HCT116 (cell line): ENCODE results near the gene PSMC3. TPM values are rescaled to one million over a fixed set of nuclear protein-coding genes. Genes with fewer than 3 reads are reported as not detected.

ENCODE experiments used
- ATAC-seq: fragments of 200-7000 bp; cut with Tn5 transposase; 2 replicates; pipeline ENCODE4 v1.9.1; 2020; ENCODE audit warnings: mild to moderate bottlenecking, moderate library complexity
- BruUV-seq: library from RNA; stranded (reverse); fragments of 400-500 nt; replicated peaks from 2 replicates; lab custom pipeline; 2021; lab: Mats Ljungman, UMichigan
- CTCF ChIA-PET: fragments of 300-600 bp; sonication (Branson Sonifier 250); formaldehyde crosslinking; loops from one replicate; lab custom pipeline; 2021; ENCODE audit warnings: antibody characterized with exemption; lab: Charles Lee
- POLR2A ChIA-PET: fragments of 300-600, 350-600 bp; sonication (Branson Sonifier 250); formaldehyde crosslinking; loops from one replicate; lab custom pipeline; 2021; ENCODE audit warnings: antibody characterized with exemption; lab: Charles Lee
- RAD21 ChIA-PET, 2 experiments: fragments of 300-600 bp; sonication (Branson Sonifier 250); formaldehyde crosslinking; loops; one replicate each; lab custom pipeline; 2023; ENCODE audit warnings: low total read pairs in 2 of 2; ENCODE audit not compliant: uncharacterized antibody in 2 of 2, unreplicated experiment in 2 of 2, low non-redundant PET in 1 of 2; lab: Charles Lee
- DNase-seq: peaks from one replicate; pipeline ENCODE4 v3.0.0-alpha.2; 2010; ENCODE audit warnings: low read depth, low spot score
- H2AFZ ChIP-seq: fragments of 200-600 bp; shearing (Covaris generic), sonication (generic); 2 replicates; pipeline ENCODE4 v1.6.1; 2017; ENCODE audit warnings: low read depth, mixed run types, mixed read lengths, antibody characterized with exemption, low read length; ENCODE audit not compliant: poor library complexity, severe bottlenecking
- H3K27ac ChIP-seq: 2 replicates; pipeline ENCODE4 v1.5.1; 2012; ENCODE audit warnings: low read depth, low read length
- H3K27me3 ChIP-seq: fragments of 200-600 bp; sonication (generic); 2 replicates; pipeline ENCODE4 v1.6.1; 2016; ENCODE audit warnings: mixed run types, low read length, mixed read lengths; ENCODE audit not compliant: insufficient read depth
- H3K36me3 ChIP-seq, 2 experiments: fragments of 200-500 bp in 1 of 2; fragments of 200-600 bp in 1 of 2; sonication (Bioruptor generic) in 1 of 2; sonication (generic) in 1 of 2; 2 replicates each; pipeline versions ENCODE4 v1.5.1 to v1.6.1; 2014 to 2016; ENCODE audit warnings: low read length in 2 of 2, inconsistent platforms in 1 of 2, mixed read lengths in 1 of 2, mixed run types in 1 of 2; ENCODE audit not compliant: insufficient read depth in 2 of 2, control insufficient read depth in 1 of 2
- H3K4me1 ChIP-seq, 2 experiments: fragments of 200-600 bp in 1 of 2; sonication (generic) in 1 of 2; 2 replicates each; pipeline versions ENCODE4 v1.5.1 to v1.6.1; 2012 to 2017; ENCODE audit warnings: low read length in 2 of 2, inconsistent platforms in 1 of 2, mild to moderate bottlenecking in 1 of 2, mixed read lengths in 1 of 2, mixed run types in 1 of 2, moderate library complexity in 1 of 2; ENCODE audit not compliant: insufficient read depth in 2 of 2, control insufficient read depth in 1 of 2
- H3K4me2 ChIP-seq: fragments of 200-600 bp; sonication (generic); 2 replicates; pipeline ENCODE4 v1.6.1; 2017; ENCODE audit warnings: mixed run types, low read length, mixed read lengths
- H3K4me3 ChIP-seq, 2 experiments: fragments of 200-600 bp in 1 of 2; sonication (generic) in 1 of 2; replicated peaks in 1 of 2; 2 replicates each; pipeline ENCODE4 v1.5.1; 2011 to 2016; ENCODE audit warnings: low read length in 2 of 2, control low read depth in 1 of 2, low read depth in 1 of 2, mild to moderate bottlenecking in 1 of 2, mixed read lengths in 1 of 2, mixed run types in 1 of 2
- H3K79me2 ChIP-seq: fragments of 200-600 bp; sonication (generic); 2 replicates; pipeline ENCODE4 v1.6.1; 2017; ENCODE audit warnings: mild to moderate bottlenecking, mixed run types, low read length, moderate library complexity, mixed read lengths; ENCODE audit not compliant: insufficient read depth
- H3K9ac ChIP-seq: fragments of 200-600 bp; sonication (generic); 2 replicates; pipeline ENCODE4 v1.6.1; 2016; ENCODE audit warnings: low read length, mixed read lengths
- H3K9me2 ChIP-seq: fragments of 200-600 bp; sonication (generic), shearing (Covaris generic); 2 replicates; pipeline ENCODE4 v1.6.1; 2017; ENCODE audit warnings: mixed run types, mild to moderate bottlenecking, moderate library complexity; ENCODE audit not compliant: insufficient read depth
- H3K9me3 ChIP-seq, 2 experiments: fragments of 200-500 bp in 1 of 2; fragments of 200-600 bp in 1 of 2; sonication (Bioruptor generic) in 1 of 2; sonication (generic) in 1 of 2; 2 replicates each; pipeline ENCODE4 v1.6.1; 2014 to 2017; ENCODE audit warnings: low read length in 2 of 2, mixed read lengths in 2 of 2, inconsistent platforms in 1 of 2, low read depth in 1 of 2, mild to moderate bottlenecking in 1 of 2, mixed run types in 1 of 2, moderate library complexity in 1 of 2; ENCODE audit not compliant: control insufficient read depth in 1 of 2, insufficient read depth in 1 of 2
- H4K20me1 ChIP-seq: fragments of 200-600 bp; sonication (generic), shearing (Covaris generic); 2 replicates; pipeline ENCODE4 v1.6.1; 2017; ENCODE audit warnings: mixed run types, mild to moderate bottlenecking, moderate library complexity; ENCODE audit not compliant: insufficient read depth
- ATF3 ChIP-seq: IDR thresholded peaks from 2 replicates; pipeline ENCODE4 v1.6.1; 2012
- CEBPB ChIP-seq: IDR thresholded peaks from 2 replicates; pipeline ENCODE4 v1.6.1; 2012; ENCODE audit warnings: low read depth
- CTCF ChIP-seq, 3 experiments: fragments of 200-600 bp in 1 of 3; sonication (generic) in 1 of 3; IDR thresholded peaks in 2 of 3; conservative IDR thresholded peaks in 1 of 3; 2 replicates each; pipeline ENCODE4 v1.5.1; 2012 to 2017; ENCODE audit warnings: low read depth in 2 of 3, low read length in 2 of 3, antibody characterized with exemption in 1 of 3, borderline replicate concordance in 1 of 3, control low read depth in 1 of 3, mild to moderate bottlenecking in 1 of 3, mixed read lengths in 1 of 3, mixed run types in 1 of 3, moderate library complexity in 1 of 3; ENCODE audit not compliant: insufficient read depth in 1 of 3
- RAD21 ChIP-seq: IDR thresholded peaks from 2 replicates; pipeline ENCODE4 v1.6.1; 2012; ENCODE audit warnings: low read depth, mild to moderate bottlenecking
- SIN3A ChIP-seq: IDR thresholded peaks from 2 replicates; pipeline ENCODE4 v1.6.1; 2012; ENCODE audit warnings: low read depth
- SP1 ChIP-seq: IDR thresholded peaks from 2 replicates; pipeline ENCODE4 v1.6.1; 2012; ENCODE audit warnings: low read depth
- YY1 ChIP-seq: IDR thresholded peaks from 2 replicates; pipeline ENCODE4 v1.6.1; 2011; ENCODE audit warnings: low read length, low read depth, moderate library complexity, mild to moderate bottlenecking; ENCODE audit not compliant: insufficient replicate concordance; ENCODE audit errors: extremely low read depth
- ZFX ChIP-seq: fragments of 450-650 bp; IDR thresholded peaks from 2 replicates; pipeline ENCODE4 v1.6.1; 2017
- intact Hi-C: fragments of 100-400 bp; cut with micrococcal nuclease; formaldehyde crosslinking; loops from 2 replicates; pipeline ENCODE4 v1.10.0; 2022
- total RNA-seq: library from RNA; stranded (reverse); gene quantifications from one replicate; pipeline ENCODE4 v1.2.1, GENCODE V29; 2021; ENCODE audit not compliant: unreplicated experiment

PSMC3 gene
- total RNA-seq, 1 experiment from 2014 or later = 155 TPM

GRCh38 chr11:47373876-47374719, 52.1 kb downstream of the PSMC3 start:
- Histone ChIP-seq H3K4me2 (peak overlapping the region; percentile 41), H3K27me3 (no peaks in the 10 kb centered on the region), H4K20me1 (no peaks in the 10 kb centered on the region), H3K79me2 (no peaks in the 10 kb centered on the region), H3K4me1 (peaks cover 11 to 29% of the 10 kb centered on the region in 2 experiments; a peak in 3 of 4 replicates), H3K9me3 (no peaks in the 10 kb centered on the region), H3K36me3 (no peaks in the 10 kb centered on the region), H3K9me2 (no peaks in the 10 kb centered on the region), H3K9ac (no peak overlapping the region), H3K4me3 (no peak overlapping the region), H2AFZ (peak overlapping the region; percentile 91), H3K27ac (peak overlapping the region; percentile 31; the same call in 1 of the 2 replicates)
- ATAC-seq (peak; percentile 94), DNase-seq (peak; percentile 60)
- no TSS peak for BruUV-seq
- TF ChIP-seq SP1 (no peak), SIN3A (no peak), ZFX (0 out of 2 replicates have a peak, but pooled peaks have one; percentile 23), CEBPB (no peak), CTCF (IDR thresholded peaks at IDR 0.05 in 2 of 3, conservative IDR thresholded peaks at IDR 0.05 in 1 of 3; ENCODE audit: borderline replicate concordance in 1 of 3, insufficient read depth in 1 of 3, low read depth in 2 of 3, low read length in 2 of 3) (peak; percentile 88 to 99 (median 97)), ATF3 (no peak), RAD21 (peak; percentile 81), YY1 (no peak)
- RAD21 ChIA-PET = no interaction called here
- CTCF ChIA-PET = interaction anchor here (0.6 to 1.3 kb wide), 16 partner anchors 9 to 481 kb away, joined by 3 to 9 read pairs (median 5); partner anchors contain the start of gene PSMC3
- intact Hi-C loops = loop anchor here (1.0 to 5.0 kb wide), 4 partner anchors 34 to 478 kb away; partner anchors contain the start of gene SLC39A13
- POLR2A ChIA-PET = interaction anchor here (1.2 kb wide), 1 partner anchor 34 kb away, joined by 5 read pairs; the partner anchor contains the start of gene SLC39A13
